HEK293T (cell line): ENCODE data around the gene SUCNR1.

ENCODE experiments used
- CTCF ChIA-PET: fragments of 350-600 bp; formaldehyde crosslinking; extraction: SDS; loops from one replicate; lab custom pipeline; 2021; ENCODE audit warnings: antibody characterized with exemption, inconsistent platforms; lab: Yijun Ruan, JAX
- POLR2A ChIA-PET: fragments of 350-600 bp; formaldehyde crosslinking; extraction: SDS; loops from one replicate; lab custom pipeline; 2020; ENCODE audit warnings: antibody characterized with exemption, inconsistent platforms; lab: Yijun Ruan, JAX
- DNase-seq: peaks from one replicate; pipeline ENCODE4 v3.0.0; 2012; ENCODE audit warnings: mixed read lengths; ENCODE audit errors: extremely low spot score
- ARNT ChIP-seq: fragments of 450-650 bp; IDR thresholded peaks from 2 replicates; pipeline ENCODE4 v1.6.1; 2017; ENCODE audit warnings: mild to moderate bottlenecking
- BHLHE40 ChIP-seq: fragments of 450-650 bp; IDR thresholded peaks from 2 replicates; pipeline ENCODE4 v1.6.1; 2016; ENCODE audit warnings: mild to moderate bottlenecking, moderate library complexity, borderline replicate concordance
- CTBP1 ChIP-seq: fragments of 450-650 bp; IDR thresholded peaks from 2 replicates; pipeline ENCODE4 v1.6.1; 2016; ENCODE audit warnings: borderline replicate concordance
- ELF4 ChIP-seq: fragments of 450-650 bp; IDR thresholded peaks from 2 replicates; pipeline ENCODE4 v1.6.1; 2017; ENCODE audit warnings: antibody characterized with exemption
- FOXA1 ChIP-seq: fragments of 450-650 bp; IDR thresholded peaks from 2 replicates; pipeline ENCODE4 v1.6.1; 2016; ENCODE audit warnings: mild to moderate bottlenecking
- FOXK2 ChIP-seq: fragments of 450-650 bp; IDR thresholded peaks from 2 replicates; pipeline ENCODE4 v1.6.1; 2016; ENCODE audit warnings: mild to moderate bottlenecking
- FOXM1 ChIP-seq: fragments of 450-650 bp; IDR thresholded peaks from 2 replicates; pipeline ENCODE4 v1.6.1; 2017; ENCODE audit warnings: mild to moderate bottlenecking, borderline replicate concordance
- HDGF ChIP-seq: fragments of 450-650 bp; IDR thresholded peaks from 2 replicates; pipeline ENCODE4 v1.6.1; 2017; ENCODE audit warnings: antibody characterized with exemption, borderline replicate concordance
- L3MBTL2 ChIP-seq: fragments of 450-650 bp; conservative IDR thresholded peaks from 2 replicates; pipeline ENCODE4 v1.6.1; 2016; ENCODE audit warnings: mild to moderate bottlenecking
- LEF1 ChIP-seq: fragments of 450-650 bp; IDR thresholded peaks from 2 replicates; pipeline ENCODE4 v1.6.1; 2017; ENCODE audit warnings: mild to moderate bottlenecking, borderline replicate concordance
- NFRKB ChIP-seq: fragments of 450-650 bp; IDR thresholded peaks from 2 replicates; pipeline ENCODE4 v1.6.1; 2016; ENCODE audit warnings: mild to moderate bottlenecking, moderate library complexity
- SP1 ChIP-seq: fragments of 450-650 bp; IDR thresholded peaks from 2 replicates; pipeline ENCODE4 v1.6.1; 2017
- SUZ12 ChIP-seq: fragments of 450-650 bp; IDR thresholded peaks from 2 replicates; pipeline ENCODE4 v1.6.1; 2016; ENCODE audit warnings: mild to moderate bottlenecking
- TARDBP ChIP-seq: fragments of 450-650 bp; IDR thresholded peaks from 2 replicates; pipeline ENCODE4 v1.6.1; 2016
- ZNF384 ChIP-seq: fragments of 450-650 bp; IDR thresholded peaks from 2 replicates; pipeline ENCODE4 v1.6.1; 2016
- TF ChIP-seq, protein P1 (sequence below): fragments of 450-650 bp; IDR thresholded peaks from 2 replicates; pipeline ENCODE4 v1.6.1; 2016

The SUCNR1 gene

DNA sequence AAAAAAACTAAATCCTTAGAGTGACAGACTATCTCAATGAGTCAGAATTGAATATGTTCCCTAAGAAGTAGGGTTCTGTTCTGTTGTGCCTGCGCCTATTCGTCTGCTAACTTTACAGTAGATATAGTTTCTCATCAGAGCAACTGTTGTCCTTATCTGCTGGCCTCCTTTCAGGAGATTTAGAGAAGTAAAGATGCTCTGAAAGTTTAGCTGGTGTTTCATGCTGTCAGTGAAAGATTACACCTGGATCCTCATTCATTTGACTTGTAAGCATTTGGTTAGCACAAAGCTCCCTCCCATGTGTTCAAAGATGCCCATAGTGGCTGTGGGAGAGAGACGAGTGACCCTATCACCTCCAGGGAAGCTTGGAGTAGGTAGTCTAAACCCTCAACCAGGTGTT lies 35.0 kb downstream of the SUCNR1 start:
- DNase-seq = no peak
- TF ChIP-seq FOXA1 = no peak
- TF ChIP-seq, protein P1, sequence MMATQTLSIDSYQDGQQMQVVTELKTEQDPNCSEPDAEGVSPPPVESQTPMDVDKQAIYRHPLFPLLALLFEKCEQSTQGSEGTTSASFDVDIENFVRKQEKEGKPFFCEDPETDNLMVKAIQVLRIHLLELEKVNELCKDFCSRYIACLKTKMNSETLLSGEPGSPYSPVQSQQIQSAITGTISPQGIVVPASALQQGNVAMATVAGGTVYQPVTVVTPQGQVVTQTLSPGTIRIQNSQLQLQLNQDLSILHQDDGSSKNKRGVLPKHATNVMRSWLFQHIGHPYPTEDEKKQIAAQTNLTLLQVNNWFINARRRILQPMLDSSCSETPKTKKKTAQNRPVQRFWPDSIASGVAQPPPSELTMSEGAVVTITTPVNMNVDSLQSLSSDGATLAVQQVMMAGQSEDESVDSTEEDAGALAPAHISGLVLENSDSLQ = no peak
- TF ChIP-seq SUZ12 = no peak
- no peak for TF ChIP-seq ARNT
- no peak for TF ChIP-seq NFRKB
- TF ChIP-seq CTBP1 = no peak
- TF ChIP-seq FOXK2 = no peak
- no peak for TF ChIP-seq ELF4
- TF ChIP-seq FOXM1 = no peak
- no peak for TF ChIP-seq HDGF
- TF ChIP-seq LEF1 = no peak
- no peak for TF ChIP-seq BHLHE40
- no peak for TF ChIP-seq TARDBP
- TF ChIP-seq L3MBTL2 = no peak
- TF ChIP-seq SP1 = no peak
- no peak for TF ChIP-seq ZNF384
- CTCF ChIA-PET = no interaction called here
- POLR2A ChIA-PET = no interaction called here

DNA sequence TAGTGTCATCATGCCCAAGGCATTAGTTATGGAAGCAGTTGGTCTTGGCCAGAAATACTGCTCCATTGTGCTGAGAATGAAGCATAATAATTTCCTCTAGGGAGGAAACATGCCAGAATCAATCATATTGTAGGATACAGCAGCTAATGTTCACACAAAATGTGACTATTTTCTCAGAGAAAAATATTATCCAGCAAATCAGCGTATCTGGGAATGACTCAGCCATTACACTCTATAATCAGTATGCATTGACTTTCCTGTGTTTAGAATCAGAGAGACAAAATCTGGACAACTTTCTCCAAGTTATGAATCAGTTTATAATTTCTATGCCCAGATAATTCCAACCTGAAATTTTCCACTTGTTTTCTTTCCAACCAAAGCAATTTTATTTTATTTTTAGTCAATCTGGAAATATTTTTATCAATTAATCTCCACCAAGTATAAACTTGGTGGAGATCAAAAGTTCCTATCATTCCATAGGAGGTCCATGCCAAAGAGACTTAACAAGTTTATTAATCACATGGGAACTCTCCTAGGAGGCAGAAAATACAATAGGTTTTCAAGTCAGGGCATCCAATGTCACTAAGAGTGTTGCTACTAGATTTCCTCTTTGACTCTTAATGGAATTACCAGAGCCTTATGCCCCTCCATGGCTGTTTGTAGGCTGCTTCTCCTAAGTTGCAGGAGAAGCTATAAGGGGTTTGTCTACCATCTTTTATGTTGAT lies 36.4 kb downstream of the SUCNR1 start:
- ChIA-PET CTCF (no interaction called here), POLR2A (no interaction called here)
- DNase-seq = no peak
- TF ChIP-seq NFRKB (no peak), ZNF384 (no peak), FOXA1 (no peak), ARNT (no peak), BHLHE40 (no peak), CTBP1 (no peak), ELF4 (no peak)

DNA sequence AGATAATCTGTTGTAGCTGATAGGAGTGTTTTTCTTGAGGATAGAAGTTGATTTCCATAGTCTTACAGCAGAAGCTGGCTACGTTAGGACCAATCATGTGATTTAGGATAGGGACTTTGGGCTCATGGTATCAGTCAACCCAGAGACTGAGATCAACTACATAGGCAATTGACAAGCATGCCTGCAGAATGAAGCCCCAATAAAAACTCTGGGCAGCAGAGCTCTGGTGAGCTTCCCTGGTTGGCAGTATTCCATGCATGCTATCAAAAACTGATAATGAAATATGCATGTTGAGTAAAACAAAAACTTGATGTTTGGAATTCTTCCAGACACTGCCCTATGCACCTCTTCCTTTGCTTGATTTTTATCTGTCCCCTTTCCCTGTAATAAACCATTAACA lies 38.0 kb downstream of the SUCNR1 start:
- no peak for DNase-seq
- ChIA-PET POLR2A (no interaction called here), CTCF (no interaction called here)
- no peak for TF ChIP-seq SUZ12
- TF ChIP-seq LEF1 = no peak
- TF ChIP-seq CTBP1 = no peak
- no peak for TF ChIP-seq ZNF384

DNA sequence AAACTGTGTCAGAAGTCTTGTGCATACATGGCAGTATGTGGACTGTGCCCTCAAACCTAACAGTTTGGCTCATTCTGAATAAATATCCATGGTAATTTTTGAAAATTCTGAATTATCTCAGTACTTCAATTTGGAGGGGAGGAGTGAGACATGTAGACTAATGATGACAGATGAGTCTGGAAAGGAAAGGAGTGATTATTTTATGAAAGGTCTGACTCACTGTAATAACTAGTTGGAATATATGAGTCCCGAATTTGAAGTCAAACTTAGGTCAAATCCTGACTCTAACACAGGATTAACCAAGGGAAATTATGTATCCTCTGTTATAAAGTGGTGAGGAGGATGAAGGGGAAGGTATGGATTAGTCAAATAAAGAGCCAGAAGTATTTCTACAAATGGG lies 38.6 kb downstream of the SUCNR1 start:
- no peak for TF ChIP-seq SP1
- TF ChIP-seq SUZ12 = no peak
- no peak for TF ChIP-seq LEF1
- no peak for TF ChIP-seq FOXK2
- no peak for TF ChIP-seq FOXM1
- no peak for TF ChIP-seq FOXA1
- no peak for TF ChIP-seq TARDBP
- no peak for TF ChIP-seq ELF4
- TF ChIP-seq, protein P1 = no peak
- no peak for TF ChIP-seq HDGF
- CTCF ChIA-PET = no interaction called here
- no peak for DNase-seq
- POLR2A ChIA-PET = no interaction called here

DNA sequence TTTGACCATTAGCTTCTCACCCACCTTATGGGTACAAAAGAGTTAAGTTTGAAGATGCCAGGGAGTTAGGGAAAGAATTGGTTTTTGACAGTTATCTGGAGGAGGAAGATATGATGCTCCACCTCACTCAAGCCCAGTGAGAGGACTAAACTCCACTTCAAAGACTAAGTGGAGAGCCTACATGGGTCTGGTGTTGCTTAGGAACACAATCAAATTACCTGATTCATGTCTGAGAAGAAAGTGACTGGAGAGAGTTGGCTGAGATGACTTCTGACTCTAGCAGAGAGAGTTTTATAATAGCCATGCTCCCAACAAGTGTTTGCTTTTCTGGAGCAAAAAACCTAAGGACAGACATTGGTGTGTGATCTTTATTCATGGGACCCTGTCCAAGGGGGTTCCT lies 43.3 kb downstream of the SUCNR1 start:
- no peak for DNase-seq
- CTCF ChIA-PET = no interaction called here
- TF ChIP-seq, protein P1 = no peak
- TF ChIP-seq L3MBTL2 = no peak
- TF ChIP-seq ELF4 = no peak
- no peak for TF ChIP-seq FOXM1
- TF ChIP-seq HDGF = no peak
- no peak for TF ChIP-seq FOXA1
- no peak for TF ChIP-seq NFRKB
- TF ChIP-seq CTBP1 = no peak
- no peak for TF ChIP-seq SUZ12
- TF ChIP-seq BHLHE40 = no peak
- TF ChIP-seq ZNF384 = no peak
- no peak for TF ChIP-seq LEF1
- TF ChIP-seq ARNT = no peak
- no peak for TF ChIP-seq SP1
- TF ChIP-seq FOXK2 = no peak
- TF ChIP-seq TARDBP = no peak

DNA sequence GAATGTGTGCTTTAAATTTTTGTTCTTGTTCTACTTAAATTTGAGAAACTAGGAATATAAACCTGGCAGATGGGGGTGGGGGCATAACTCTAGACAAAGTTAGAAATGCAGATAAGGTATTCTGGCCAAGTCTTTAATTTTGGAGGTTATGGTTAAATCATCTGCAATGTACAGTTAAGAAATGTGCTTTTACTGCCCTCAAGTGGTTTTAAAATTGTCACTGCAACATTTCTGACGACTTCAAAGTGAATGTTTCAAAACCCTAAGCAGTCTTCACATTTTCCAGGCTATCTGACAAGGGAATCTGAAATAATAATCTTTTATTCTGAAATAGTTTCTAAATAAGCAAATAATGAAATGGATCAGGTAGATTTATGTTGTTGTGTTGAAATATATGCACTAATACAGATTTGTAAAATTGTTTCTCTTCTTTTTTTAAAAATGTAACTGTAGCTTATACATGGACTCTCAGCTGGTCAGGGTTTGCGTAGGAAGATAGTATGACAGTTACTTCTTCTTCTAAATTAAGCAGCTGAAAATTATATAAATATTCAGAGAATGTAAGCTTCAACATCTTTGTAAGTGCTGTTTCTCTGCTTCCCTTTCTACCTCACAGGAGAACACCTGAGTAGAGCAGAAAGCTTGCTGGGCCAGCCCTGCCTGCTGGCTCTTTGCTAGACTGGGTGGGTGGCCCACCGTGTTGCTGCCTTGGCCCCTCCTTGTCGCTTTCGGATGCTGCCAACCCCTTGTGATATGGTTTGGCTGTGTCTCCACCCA lies 45.0 kb downstream of the SUCNR1 start:
- ChIA-PET POLR2A (no interaction called here), CTCF (interaction anchor here (1.6 kb wide), 1 partner anchor 16 kb away, joined by 3 read pairs; no protein-coding TSS in a partner anchor)
- DNase-seq = peak; percentile 27

More for the DNA sequence above, 43.3 kb downstream of the SUCNR1 start:
- POLR2A ChIA-PET = no interaction called here

More for the DNA sequence above, 45.0 kb downstream of the SUCNR1 start:
- no peak for TF ChIP-seq SP1
- no peak for TF ChIP-seq ARNT
- no peak for TF ChIP-seq ZNF384
- TF ChIP-seq FOXK2 = no peak
- no peak for TF ChIP-seq ELF4
- TF ChIP-seq NFRKB = no peak
- no peak for TF ChIP-seq CTBP1
- TF ChIP-seq FOXA1 = no peak
- no peak for TF ChIP-seq L3MBTL2
- no peak for TF ChIP-seq BHLHE40
- TF ChIP-seq LEF1 = no peak
- TF ChIP-seq HDGF = no peak
- TF ChIP-seq, protein P1 = no peak
- no peak for TF ChIP-seq SUZ12
